Inferior parietal cortex (tissue), 1 donor: ENCODE results near the gene HSF4.
"Not testable (repeated sequence)": the region's sequence is repeated elsewhere in the genome, so short reads cannot be mapped to it uniquely, and the experiment has no call there.

ENCODE experiments used
- DNase-seq: peaks from one replicate; pipeline ENCODE4 v3.0.0-alpha.2; 2016; ENCODE audit errors: extremely low spot score

The HSF4 gene, protein sequence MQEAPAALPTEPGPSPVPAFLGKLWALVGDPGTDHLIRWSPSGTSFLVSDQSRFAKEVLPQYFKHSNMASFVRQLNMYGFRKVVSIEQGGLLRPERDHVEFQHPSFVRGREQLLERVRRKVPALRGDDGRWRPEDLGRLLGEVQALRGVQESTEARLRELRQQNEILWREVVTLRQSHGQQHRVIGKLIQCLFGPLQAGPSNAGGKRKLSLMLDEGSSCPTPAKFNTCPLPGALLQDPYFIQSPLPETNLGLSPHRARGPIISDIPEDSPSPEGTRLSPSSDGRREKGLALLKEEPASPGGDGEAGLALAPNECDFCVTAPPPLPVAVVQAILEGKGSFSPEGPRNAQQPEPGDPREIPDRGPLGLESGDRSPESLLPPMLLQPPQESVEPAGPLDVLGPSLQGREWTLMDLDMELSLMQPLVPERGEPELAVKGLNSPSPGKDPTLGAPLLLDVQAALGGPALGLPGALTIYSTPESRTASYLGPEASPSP

GRCh38 chr16:67164599-67165061 is at the start of gene HSF4:
Gene HSF4 (plus strand): TSS chr16:67164745. CDS start chr16:67164812, 67 bp downstream.
- DNase-seq: no peak

- DNase-seq: no peak
Measured at GRCh38 chr16:67114793-67115192, 49.8 kb upstream of the HSF4 start.

GRCh38 chr16:67115639-67116038 is 48.9 kb upstream of the HSF4 start:
- no peak for DNase-seq

DNA sequence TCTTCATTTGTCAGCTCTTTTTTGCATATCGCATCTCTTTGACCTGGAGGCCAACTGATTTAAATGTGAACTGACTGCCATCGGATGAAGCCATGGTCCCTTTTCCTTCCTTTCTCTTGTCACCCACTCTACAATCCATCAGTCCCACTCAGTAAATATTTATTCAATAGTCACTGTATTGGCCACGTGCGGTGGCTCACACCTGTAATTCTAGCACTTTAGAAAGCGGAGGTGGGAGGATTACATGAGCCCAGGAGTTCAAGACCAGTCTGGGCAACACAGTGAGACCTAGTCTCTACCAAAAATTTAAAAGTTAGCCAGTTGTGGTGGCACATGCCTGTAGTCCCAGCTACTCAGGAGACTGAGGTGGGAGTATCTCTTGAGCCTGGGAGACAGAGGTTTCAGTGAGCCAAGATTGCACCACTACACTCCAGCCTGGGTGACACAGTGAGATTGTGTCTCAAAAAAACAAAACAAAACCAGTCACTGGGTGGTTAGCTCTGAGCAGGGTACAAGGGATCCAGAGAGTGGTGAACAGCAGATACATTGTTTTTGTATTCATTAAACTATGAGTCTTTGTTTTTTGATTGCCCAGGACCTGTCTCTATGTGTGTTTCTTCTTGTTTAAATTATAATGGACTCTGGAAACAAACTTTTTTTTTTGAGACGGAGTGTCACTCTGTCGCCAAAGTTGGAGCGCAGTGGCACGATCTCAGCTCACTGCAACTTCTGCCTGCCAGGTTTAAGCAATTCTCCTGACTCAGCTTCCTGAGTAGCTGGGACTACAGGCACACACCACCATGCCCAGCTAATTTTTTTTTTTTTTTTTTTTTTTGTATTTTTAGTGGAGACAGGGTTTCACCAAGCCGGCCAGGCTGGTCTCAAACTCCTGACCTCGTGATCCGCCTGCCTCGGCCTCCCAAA is 47.9 kb upstream of the HSF4 start:
- no peak for DNase-seq

- DNase-seq: no peak
Measured at GRCh38 chr16:67117716-67118115, 46.8 kb upstream of the HSF4 start.

DNA sequence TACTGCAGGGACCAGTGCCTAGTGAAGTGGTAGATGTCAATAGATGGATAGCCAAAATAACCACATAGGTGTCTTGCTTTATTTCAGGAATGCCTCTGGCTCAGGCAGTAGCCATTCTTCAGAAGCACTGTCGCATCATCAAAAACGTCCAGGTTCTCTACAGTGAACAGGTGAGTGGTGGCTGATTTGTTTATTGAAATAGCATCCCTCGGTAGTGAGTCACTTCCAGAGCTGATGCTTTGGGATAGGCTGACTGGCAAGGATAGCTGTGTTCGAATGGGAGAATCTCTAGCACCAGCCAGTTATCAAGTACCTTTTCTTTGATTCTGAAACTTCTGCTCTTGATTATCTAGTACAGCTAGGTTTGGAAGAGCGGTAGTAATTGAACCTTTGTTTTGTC is 44.5 kb upstream of the HSF4 start:
- DNase-seq: no peak

- not testable (repeated sequence) for DNase-seq
Measured at GRCh38 chr16:67122799-67123198, 41.7 kb upstream of the HSF4 start.

DNA sequence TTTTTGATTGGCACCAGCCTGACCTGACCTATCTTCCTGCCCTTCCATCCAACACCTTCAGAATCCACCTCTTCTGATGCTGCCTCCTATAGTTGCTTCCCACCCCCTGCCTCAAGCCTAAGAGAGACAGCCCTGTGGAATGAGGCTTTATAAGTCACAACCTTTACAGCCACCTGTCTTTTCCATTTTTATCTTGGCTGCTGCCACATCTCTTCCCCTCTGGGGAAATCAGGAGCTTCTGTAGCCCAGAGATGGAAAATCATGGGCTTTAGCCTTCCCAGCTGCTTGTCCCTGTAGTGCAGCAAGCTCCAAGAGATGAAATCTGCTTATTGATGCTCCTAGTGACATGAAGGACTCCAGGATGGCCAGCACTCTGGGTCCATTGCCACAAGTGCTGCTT is 36.1 kb upstream of the HSF4 start:
- DNase-seq: no peak

DNA sequence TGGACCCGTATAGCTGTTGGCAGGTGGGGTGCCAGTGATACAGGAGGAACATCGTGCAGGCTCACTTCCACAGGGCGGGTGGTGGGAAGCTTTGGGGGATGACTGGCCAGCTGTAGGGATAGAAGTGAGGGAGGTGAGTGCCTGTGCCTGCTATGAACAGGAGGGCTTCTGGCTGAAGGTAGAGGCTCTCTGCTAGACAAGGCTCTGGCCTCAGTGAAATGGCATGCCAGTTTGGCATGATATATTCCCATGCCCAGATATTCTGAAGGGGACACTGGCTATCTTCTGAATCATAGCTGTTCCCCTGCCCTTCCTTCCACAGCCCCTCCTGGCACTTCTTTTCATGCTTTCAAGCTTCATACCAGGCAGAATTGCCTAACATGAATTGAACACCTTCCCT is 35.7 kb upstream of the HSF4 start:
- no peak for DNase-seq

DNA sequence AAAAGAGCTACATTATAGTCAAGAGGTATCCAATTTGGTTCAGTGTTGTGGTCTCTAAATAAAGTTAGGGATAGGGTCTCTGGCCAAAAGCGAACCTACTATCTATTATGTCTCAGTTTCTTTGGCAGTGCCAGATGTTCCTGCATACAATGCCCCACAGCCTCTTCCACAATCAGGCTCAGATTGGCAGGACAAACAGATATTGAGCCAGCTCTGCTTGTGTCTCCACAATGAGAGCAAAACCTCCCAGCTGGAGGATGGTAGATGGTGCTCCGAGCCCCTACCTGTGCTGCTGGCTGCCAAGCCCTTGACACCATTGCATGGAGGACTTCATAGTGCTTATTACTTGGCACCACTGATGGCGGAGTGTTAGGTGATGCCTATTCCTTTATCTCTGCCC is 35.1 kb upstream of the HSF4 start:
- no peak for DNase-seq

- DNase-seq: no peak
Measured at GRCh38 chr16:67137605-67138004, 26.9 kb upstream of the HSF4 start.

GRCh38 chr16:67141391-67141790 is 23.2 kb upstream of the HSF4 start:
- no peak for DNase-seq

DNA sequence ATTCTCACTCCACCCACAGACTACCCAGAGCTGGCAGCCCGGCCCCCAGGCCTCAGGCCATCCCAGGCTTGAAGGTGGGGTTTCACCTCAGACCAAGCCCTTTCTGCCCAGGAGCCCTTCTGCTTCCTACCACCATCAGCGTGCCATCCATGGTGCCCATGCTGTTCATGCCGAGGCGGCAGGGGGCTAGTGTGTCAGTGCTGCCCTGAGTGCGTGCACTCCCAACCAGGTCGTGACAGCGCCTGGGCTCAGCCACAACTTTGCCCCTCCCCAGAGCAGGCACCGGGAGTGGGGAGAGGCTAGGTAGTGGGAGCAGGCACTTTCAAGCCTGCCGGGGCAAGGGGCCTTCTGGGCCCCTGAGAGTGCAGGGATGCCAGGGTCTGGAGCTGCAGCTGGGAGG is 22.2 kb upstream of the HSF4 start:
- no peak for DNase-seq

GRCh38 chr16:67144943-67145342 is 19.6 kb upstream of the HSF4 start:
- DNase-seq: no peak

GRCh38 chr16:67145746-67146145 is 18.8 kb upstream of the HSF4 start:
- no peak for DNase-seq

GRCh38 chr16:67146523-67147357 is 17.8 kb upstream of the HSF4 start:
- DNase-seq: no peak

DNA sequence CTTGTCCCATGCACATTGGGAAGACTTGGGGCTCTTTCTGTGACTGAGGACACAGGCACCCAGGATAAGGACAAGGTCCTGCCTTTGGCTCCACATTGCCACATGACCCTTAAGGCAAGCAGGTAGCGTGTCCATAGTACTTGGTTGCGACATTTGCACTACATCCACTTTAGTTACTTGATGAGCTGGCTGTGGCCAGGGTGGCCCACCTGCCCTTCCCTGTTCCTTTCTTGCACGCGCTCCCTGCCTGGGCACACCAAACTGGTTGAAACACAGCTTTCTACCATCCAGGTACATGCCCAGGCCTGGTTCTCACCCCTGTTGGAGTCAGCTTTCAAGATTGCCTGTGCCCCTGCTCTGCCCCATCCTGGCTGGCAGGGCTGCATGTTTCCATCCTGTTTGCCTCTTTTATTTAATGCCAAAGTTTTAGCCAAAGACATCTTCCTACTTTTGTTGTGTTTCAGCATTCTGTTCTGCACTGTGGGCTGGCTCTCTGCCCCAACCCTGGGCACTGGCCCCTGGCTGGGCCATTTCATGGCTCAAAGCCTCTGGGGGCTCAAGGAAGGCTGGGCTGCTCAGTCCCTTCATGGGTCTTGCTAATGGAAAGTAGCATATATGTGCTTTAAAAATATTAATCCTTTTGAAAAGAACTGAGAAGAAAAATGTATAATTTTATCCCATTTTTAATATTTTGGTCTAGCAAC is 17.0 kb upstream of the HSF4 start:
- DNase-seq: no peak

- no peak for DNase-seq
Measured at GRCh38 chr16:67148221-67148620, 16.3 kb upstream of the HSF4 start.

GRCh38 chr16:67148656-67149275 is 15.8 kb upstream of the HSF4 start:
- no peak for DNase-seq

DNA sequence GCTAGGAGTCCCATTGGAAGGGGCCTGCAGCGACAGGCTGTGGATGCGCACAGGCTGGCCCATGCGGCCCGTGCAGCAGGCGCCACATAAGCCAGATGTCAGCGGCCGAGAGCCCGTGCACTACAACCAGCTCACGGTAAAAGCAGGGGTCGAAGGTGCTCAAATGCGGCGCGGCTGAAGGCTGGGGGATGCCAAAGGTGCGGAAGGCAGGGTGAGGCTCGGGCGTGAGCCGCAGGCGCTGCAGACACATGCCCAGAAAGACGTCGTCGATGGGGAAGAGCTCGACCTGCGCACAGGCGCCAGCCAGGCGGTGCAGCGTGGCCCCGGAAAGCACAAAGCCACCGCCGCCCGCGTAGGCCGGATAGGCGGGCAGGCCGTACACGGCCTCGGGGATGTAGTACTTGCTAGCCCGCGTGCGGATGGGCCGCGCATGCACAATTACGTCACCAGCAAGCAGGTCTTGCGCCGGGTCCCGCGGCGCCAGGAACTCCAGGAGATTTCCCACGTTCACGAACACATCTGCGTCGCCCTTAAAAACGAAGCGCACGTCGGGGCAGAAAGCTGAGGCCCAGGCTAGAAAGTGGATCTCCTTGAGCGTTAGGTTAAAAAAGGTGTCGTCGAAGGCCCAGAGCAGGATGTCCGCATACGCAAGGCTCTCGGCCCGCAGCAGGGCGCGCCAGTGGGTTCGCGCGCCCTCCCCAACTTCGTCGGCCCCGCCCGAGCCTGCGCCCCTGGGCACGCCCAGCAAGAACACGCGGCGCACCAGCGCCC is 15.1 kb upstream of the HSF4 start:
- no peak for DNase-seq
